IPS DF 6.9 (cell line): ENCODE measurements around the gene FBRS.

Experiments
- DNase-seq: peaks from one replicate; pipeline ENCODE4 v3.0.0-alpha.2; 2013; ENCODE audit warnings: low read depth, low spot score
- H3K27ac ChIP-seq: one replicate; pipeline ENCODE4 v1.5.1; 2013; ENCODE audit warnings: low read length, control low read depth
- H3K27me3 ChIP-seq: 2 replicates; pipeline ENCODE4 v1.6.1; 2013; ENCODE audit warnings: mild to moderate bottlenecking, low read length; ENCODE audit not compliant: control insufficient read depth, insufficient read depth
- H3K36me3 ChIP-seq: 2 replicates; pipeline ENCODE4 v1.6.1; 2013; ENCODE audit warnings: low read length; ENCODE audit not compliant: control insufficient read depth, insufficient read depth
- H3K4me1 ChIP-seq: 2 replicates; pipeline ENCODE4 v1.6.1; 2013; ENCODE audit warnings: low read length; ENCODE audit not compliant: control insufficient read depth, insufficient read depth
- H3K4me3 ChIP-seq: 2 replicates; pipeline ENCODE4 v1.5.1; 2013; ENCODE audit warnings: mild to moderate bottlenecking, low read length
- H3K9me3 ChIP-seq: 2 replicates; pipeline ENCODE4 v1.6.1; 2013; ENCODE audit warnings: low read length, inconsistent platforms; ENCODE audit not compliant: control insufficient read depth, insufficient read depth
- WGBS: extraction: QIAGEN DNeasy Blood & Tissue Kit; methylation state at CpG from one replicate; pipeline ENCODE4 v1.1.7; 2013; ENCODE audit warnings: mixed read lengths, missing lambda C conversion rate; ENCODE audit not compliant: insufficient read length, insufficient coverage; 5-methylcytosine and 5-hydroxymethylcytosine counted together

Gene FBRS

GRCh38 chr16:30665830-30666190 is 7.6 kb downstream of the FBRS start:
- no peak for DNase-seq
- H3K36me3 ChIP-seq = peaks cover 5% of the 10 kb centered on the region

DNA sequence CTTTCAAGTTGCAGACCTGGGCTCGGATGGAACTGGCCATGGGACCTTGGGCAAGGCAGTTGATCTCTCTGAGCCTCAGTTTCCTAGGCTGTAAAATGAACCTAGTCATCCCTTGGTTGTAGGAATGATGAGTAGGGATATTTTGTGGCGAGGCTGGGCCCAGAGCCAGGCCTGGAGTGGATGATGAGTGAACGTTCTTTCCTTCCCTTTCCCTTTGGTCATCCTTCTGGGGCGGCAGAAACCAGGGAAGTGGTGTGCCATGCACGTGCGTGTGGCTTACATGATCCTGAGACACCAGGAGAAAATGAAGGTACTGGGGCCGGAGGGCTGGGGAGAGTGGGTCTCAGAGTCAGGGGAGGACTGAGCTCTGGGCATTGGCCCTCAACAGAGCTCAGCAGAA is 8.4 kb downstream of the FBRS start:
- no CpG with 5 or more reads among the region's 7 CpGs for WGBS
- peaks cover 5% of the 10 kb centered on the region for H3K36me3 ChIP-seq

More at GRCh38 chr16:30665830-30666190, 7.6 kb downstream of the FBRS start:
- Histone ChIP-seq H3K4me1 (no peaks in the 10 kb centered on the region), H3K4me3 (no peak overlapping the region), H3K9me3 (no peaks in the 10 kb centered on the region), H3K27me3 (peaks cover 20% of the 10 kb centered on the region), H3K27ac (no peak overlapping the region)
- no CpG with 5 or more reads among the region's 4 CpGs for WGBS

DNA sequence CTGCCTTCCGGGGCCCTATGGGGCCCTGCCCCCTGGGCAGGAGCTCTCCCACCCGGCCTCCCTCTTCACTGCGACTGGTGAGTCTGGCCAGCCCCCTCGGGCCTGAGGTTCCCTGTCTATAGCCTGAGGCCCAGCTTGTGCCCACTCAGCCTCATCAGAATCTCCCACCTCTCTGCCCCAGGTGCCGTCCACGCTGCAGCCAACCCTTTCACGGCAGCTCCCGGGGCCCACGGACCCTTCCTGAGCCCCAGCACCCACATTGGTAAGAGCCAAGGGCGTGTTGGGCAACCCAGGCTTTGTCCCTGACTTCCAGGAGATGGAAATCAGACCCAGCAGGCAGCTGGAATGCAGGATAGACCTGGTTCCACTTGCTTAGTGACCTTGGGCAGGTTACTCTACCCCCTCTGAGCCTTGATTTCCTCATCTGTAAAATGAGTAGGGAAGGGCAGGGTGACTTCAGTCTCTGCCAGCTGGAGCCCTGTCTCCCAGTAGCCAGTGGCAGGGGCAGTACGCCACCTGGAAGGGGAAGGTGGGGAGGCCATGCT is 9.2 kb downstream of the FBRS start:
- Histone ChIP-seq H3K36me3 (peaks cover 5% of the 10 kb centered on the region), H3K4me1 (no peaks in the 10 kb centered on the region), H3K4me3 (no peak overlapping the region), H3K27me3 (peaks cover 34% of the 10 kb centered on the region), H3K9me3 (no peaks in the 10 kb centered on the region), H3K27ac (no peak overlapping the region)
- WGBS = no CpG with 5 or more reads among the region's 11 CpGs
- no peak for DNase-seq

More for the DNA sequence above, 8.4 kb downstream of the FBRS start:
- H3K4me3 ChIP-seq = no peak overlapping the region
- no peak overlapping the region for H3K27ac ChIP-seq
- no peaks in the 10 kb centered on the region for H3K4me1 ChIP-seq
- no peaks in the 10 kb centered on the region for H3K9me3 ChIP-seq
- peaks cover 26% of the 10 kb centered on the region for H3K27me3 ChIP-seq
- DNase-seq = no peak

DNA sequence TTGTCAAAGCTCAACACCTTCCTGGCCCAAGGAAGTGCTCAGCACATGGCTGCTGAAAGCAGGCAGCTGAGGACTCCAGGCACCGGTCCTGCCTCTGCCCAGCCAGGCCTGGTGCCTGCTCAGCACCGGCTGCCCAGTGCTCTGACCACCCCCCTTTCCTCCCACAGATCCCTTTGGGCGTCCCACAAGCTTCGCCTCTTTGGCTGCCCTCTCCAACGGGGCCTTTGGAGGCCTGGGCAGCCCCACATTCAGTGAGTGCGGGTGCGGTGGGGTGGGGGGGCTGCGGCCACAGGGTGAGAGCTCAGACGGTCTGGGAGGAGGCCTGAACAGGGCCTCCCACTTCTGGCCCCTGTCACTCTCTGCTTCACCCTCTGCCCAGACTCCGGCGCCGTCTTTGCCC is 10.2 kb downstream of the FBRS start:
- WGBS = no CpG with 5 or more reads among the region's 12 CpGs
- Histone ChIP-seq H3K27ac (no peak overlapping the region), H3K36me3 (peaks cover 5% of the 10 kb centered on the region), H3K4me1 (no peaks in the 10 kb centered on the region), H3K27me3 (peaks cover 43% of the 10 kb centered on the region), H3K9me3 (no peaks in the 10 kb centered on the region), H3K4me3 (no peak overlapping the region)
- no peak for DNase-seq

DNA sequence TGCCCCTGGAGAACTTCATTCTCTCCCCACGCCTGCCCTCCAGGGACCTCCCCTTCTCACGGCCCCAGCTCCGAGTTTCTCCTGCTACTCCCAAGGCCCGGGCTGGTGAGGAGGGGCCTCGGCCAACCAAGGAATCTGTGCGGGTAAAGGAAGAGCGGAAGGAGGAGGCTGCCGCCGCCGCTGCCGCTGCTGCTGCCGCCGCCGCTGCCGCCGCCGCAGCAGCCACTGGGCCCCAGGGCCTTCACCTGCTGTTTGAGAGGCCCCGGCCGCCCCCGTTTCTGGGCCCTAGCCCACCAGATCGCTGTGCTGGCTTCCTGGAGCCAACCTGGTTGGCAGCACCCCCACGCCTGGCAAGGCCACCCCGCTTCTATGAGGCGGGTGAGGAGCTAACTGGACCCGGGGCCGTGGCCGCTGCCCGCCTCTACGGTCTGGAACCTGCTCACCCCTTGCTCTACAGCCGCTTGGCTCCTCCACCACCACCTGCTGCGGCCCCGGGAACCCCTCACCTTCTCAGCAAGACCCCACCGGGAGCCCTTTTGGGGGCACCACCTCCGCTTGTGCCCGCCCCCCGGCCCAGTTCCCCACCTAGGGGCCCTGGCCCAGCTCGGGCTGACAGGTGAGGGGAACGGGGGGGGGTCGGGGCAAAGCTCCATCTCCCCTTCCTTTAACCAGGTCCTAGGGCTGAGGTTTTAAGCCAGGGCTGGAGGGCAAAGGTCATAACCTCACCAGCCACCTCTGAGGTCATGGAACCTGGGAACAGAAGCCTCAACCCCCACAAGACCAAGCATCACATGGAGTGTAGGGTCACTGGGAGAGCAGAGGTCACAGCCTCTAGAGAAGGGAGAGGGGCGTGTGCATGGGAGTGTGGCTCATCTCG is 11.0 kb downstream of the FBRS start:
- no CpG with 5 or more reads among the region's 41 CpGs for WGBS
- H3K4me3 ChIP-seq = no peak overlapping the region
- H3K4me1 ChIP-seq = no peaks in the 10 kb centered on the region
- H3K27ac ChIP-seq = no peak overlapping the region
- no peak for DNase-seq
- peaks cover 5% of the 10 kb centered on the region for H3K36me3 ChIP-seq
- no peaks in the 10 kb centered on the region for H3K9me3 ChIP-seq
- H3K27me3 ChIP-seq = peaks cover 52% of the 10 kb centered on the region

- WGBS = no CpG with 5 or more reads among the region's 14 CpGs
- no peaks in the 10 kb centered on the region for H3K9me3 ChIP-seq
- no peak for DNase-seq
- no peaks in the 10 kb centered on the region for H3K4me1 ChIP-seq
- no peak overlapping the region for H3K27ac ChIP-seq
- H3K4me3 ChIP-seq = no peak overlapping the region
- H3K27me3 ChIP-seq = peaks cover 57% of the 10 kb centered on the region
- peaks cover 5% of the 10 kb centered on the region for H3K36me3 ChIP-seq
Measured at GRCh38 chr16:30669903-30670824, 11.9 kb downstream of the FBRS start.

GRCh38 chr16:30675143-30675542 is 16.9 kb downstream of the FBRS start:
- no peaks in the 10 kb centered on the region for H3K4me1 ChIP-seq
- DNase-seq = no peak
- H3K4me3 ChIP-seq = no peak overlapping the region
- H3K27me3 ChIP-seq = peaks cover 73% of the 10 kb centered on the region
- H3K9me3 ChIP-seq = no peaks in the 10 kb centered on the region
- no peaks in the 10 kb centered on the region for H3K36me3 ChIP-seq
- WGBS = no CpG with 5 or more reads among the region's 10 CpGs
- no peak overlapping the region for H3K27ac ChIP-seq

GRCh38 chr16:30677931-30678585 is 19.8 kb downstream of the FBRS start:
- Histone ChIP-seq H3K4me1 (no peaks in the 10 kb centered on the region), H3K9me3 (no peaks in the 10 kb centered on the region), H3K27me3 (peaks cover 71% of the 10 kb centered on the region), H3K27ac (no peak overlapping the region), H3K36me3 (no peaks in the 10 kb centered on the region), H3K4me3 (no peak overlapping the region)
- DNase-seq = peak; percentile 87
- WGBS = no CpG with 5 or more reads among the region's 11 CpGs

DNA sequence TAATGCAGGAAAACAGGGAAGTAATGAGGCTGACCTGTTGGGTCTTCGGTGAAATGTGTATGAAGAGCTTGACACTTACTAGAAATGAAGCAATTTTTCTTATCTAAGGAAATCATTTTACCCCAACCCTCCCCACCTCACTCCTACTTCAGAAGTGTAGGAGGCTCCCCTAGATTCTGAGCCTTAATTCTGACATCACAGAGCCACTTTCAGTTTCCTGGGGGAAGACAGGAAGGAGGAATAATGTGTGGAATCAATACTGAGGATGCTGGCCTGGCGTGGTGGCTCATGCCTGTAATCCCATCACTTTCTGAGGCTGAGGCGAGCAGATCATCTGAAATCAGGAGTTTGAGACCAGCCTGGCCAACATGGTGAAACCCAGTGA is 20.3 kb downstream of the FBRS start:
- Histone ChIP-seq H3K27ac (no peak overlapping the region), H3K36me3 (no peaks in the 10 kb centered on the region), H3K9me3 (no peaks in the 10 kb centered on the region), H3K4me1 (no peaks in the 10 kb centered on the region), H3K27me3 (peaks cover 66% of the 10 kb centered on the region), H3K4me3 (no peak overlapping the region)
- DNase-seq = no peak
- WGBS = no CpG with 5 or more reads among the region's 3 CpGs

DNA sequence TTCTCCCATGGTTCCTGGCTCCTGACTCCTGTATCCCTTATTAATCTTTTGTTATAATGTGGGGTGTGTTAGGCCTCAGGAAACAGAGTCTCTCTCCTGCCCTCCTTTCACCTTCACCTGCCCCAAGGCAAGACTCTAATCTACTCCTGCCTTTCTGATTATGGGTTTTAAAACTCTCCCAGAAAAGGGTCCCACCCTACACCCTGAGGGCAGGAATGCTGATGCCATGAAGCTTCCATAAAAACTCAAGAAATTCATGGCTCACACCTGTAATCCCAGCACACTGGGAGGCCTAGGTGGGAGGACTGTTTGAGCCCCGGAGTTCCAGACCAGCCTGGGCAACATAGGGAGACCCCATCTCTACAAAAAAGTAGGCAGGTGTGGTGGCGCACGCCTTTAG is 22.1 kb downstream of the FBRS start:
- H3K4me3 ChIP-seq = no peak overlapping the region
- H3K27me3 ChIP-seq = peaks cover 62% of the 10 kb centered on the region
- no CpG with 5 or more reads among the region's 3 CpGs for WGBS

More for the DNA sequence above, 22.1 kb downstream of the FBRS start:
- H3K36me3 ChIP-seq = no peaks in the 10 kb centered on the region
- no peaks in the 10 kb centered on the region for H3K9me3 ChIP-seq
- H3K27ac ChIP-seq = no peak overlapping the region
- DNase-seq = no peak
- H3K4me1 ChIP-seq = no peaks in the 10 kb centered on the region
